Activated CD4-positive, alpha-beta T cell treated with anti-CD3 and anti-CD28 coated beads for 36 hours (primary cell): ENCODE measurements around the gene SPRED1. TPM values are rescaled to one million over a fixed set of nuclear protein-coding genes. Genes with fewer than 3 reads are reported as not detected.

Experiments used
- ATAC-seq: fragments of 200-7000 bp; cut with Tn5 transposase; one replicate; pipeline ENCODE4 v1.10.0; 2021; ENCODE audit warnings: mild to moderate bottlenecking, moderate library complexity
- CTCF ChIA-PET: fragments of 350-600 bp; sonication (Branson Sonifier 250); formaldehyde crosslinking; loops from one replicate; lab custom pipeline; 2021; ENCODE audit warnings: antibody characterized with exemption; lab: Charles Lee
- POLR2A ChIA-PET: fragments of 350-600 bp; sonication (Branson Sonifier 250); formaldehyde crosslinking; loops from one replicate; lab custom pipeline; 2021; ENCODE audit warnings: antibody characterized with exemption, inconsistent platforms; lab: Charles Lee
- DNase-seq: peaks from one replicate; pipeline ENCODE4 v3.0.0-alpha.2; 2020
- H3K27ac Mint-ChIP-seq: one replicate; pipeline ENCODE4 v1.8.0; 2021; ENCODE audit warnings: mixed read lengths
- H3K27me3 Mint-ChIP-seq: one replicate; pipeline ENCODE4 v1.8.0; 2021; ENCODE audit warnings: mixed read lengths
- H3K36me3 Mint-ChIP-seq: one replicate; pipeline ENCODE4 v1.8.0; 2021; ENCODE audit warnings: low read depth, mixed read lengths
- H3K4me1 Mint-ChIP-seq: one replicate; pipeline ENCODE4 v1.8.0; 2021; ENCODE audit warnings: mixed read lengths
- H3K4me3 Mint-ChIP-seq: one replicate; pipeline ENCODE4 v1.8.0; 2021; ENCODE audit warnings: mild to moderate bottlenecking, moderate library complexity, mixed read lengths
- H3K9me3 Mint-ChIP-seq: one replicate; pipeline ENCODE4 v1.8.0; 2021; ENCODE audit warnings: low read depth, mixed read lengths
- intact Hi-C, 2 experiments: fragments of 100-400 bp; cut with DNase I in 1 of 2; cut with micrococcal nuclease in 1 of 2; formaldehyde crosslinking; loops; one replicate each; pipeline versions ENCODE4 v1.14.2 to v1.15.1; 2022 to 2024; cut with DNase I, micrococcal nuclease
- total RNA-seq, 2 experiments: library from RNA; stranded (reverse); gene quantifications; one replicate each; pipeline ENCODE4 v1.2.3, GENCODE V29; 2021

SPRED1 gene
- under 1 TPM; 0.90 to 0.96 TPM for total RNA-seq

- H3K27me3 Mint-ChIP-seq: peaks cover 29% of the 10 kb centered on the region
- DNase-seq (peak; percentile 49), ATAC-seq (peak; percentile 11)
- H3K27ac Mint-ChIP-seq: peak within 1 kb of the TSS; percentile 69
- peaks cover 25% of the 10 kb centered on the region for H3K4me1 Mint-ChIP-seq
- no peaks in the 10 kb centered on the region for H3K9me3 Mint-ChIP-seq
- peak within 1 kb of the TSS; percentile 85 for H3K4me3 Mint-ChIP-seq
- intact Hi-C loops: loop anchor here (2.0 to 10.0 kb wide), 8 partner anchors 44 to 446 kb away; partner anchors contain the start of genes FAM98B (in 1 of the 2) and RASGRP1 (in 1 of the 2)
- POLR2A ChIA-PET: no interaction called here
- CTCF ChIA-PET: interaction anchor here (0.9 to 1.7 kb wide), 8 partner anchors 9 to 453 kb away, joined by 3 to 6 read pairs (median 3); partner anchors contain the start of gene FAM98B
- H3K36me3 Mint-ChIP-seq: no peaks in the 10 kb centered on the region
Measured at GRCh38 chr15:38252481-38253350, at the start of gene SPRED1. TSS of gene SPRED1 (plus strand) at chr15:38252836. CDS start at chr15:38253186, 350 bp downstream.

DNA sequence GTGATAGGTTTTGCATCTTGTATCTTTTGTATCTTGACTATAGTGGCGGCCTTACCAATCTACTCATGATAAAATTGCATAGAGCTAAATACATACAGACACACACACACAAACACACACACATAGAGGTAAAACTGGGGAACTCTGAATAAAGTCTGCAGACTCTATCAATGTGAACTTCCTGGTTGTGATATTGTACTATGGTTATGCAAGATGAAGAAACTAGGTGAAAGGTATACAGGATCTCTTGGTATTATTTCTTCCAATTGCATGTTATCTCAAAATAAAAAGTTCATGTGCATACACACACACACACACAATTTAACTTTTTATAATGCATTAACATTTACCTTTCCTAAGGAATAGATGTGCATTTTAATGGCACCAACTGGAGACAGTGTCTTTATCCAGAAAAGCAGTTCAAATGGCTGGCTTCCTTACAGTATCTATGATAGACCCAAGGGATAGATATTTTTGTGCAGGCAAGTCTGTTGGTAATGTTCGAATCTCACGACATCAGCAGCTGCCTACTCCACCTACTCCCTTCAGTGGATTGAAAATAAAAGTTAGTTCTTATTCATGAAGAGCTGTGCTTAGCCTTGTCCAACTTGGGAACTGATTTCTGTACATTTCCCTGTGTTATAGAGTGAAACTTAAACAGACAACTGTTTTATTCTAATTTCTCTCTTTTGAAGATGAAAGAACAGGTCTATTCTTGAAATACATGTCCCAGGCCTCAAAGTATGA is 46.9 kb upstream of the SPRED1 start:
- CTCF ChIA-PET: no interaction called here
- Mint-ChIP-seq H3K4me1 (no peaks in the 10 kb centered on the region), H3K27me3 (peaks cover 22% of the 10 kb centered on the region), H3K9me3 (no peaks in the 10 kb centered on the region), H3K4me3 (no peak overlapping the region), H3K36me3 (no peaks in the 10 kb centered on the region), H3K27ac (no peak overlapping the region)
- DNase-seq: no peak
- POLR2A ChIA-PET: no interaction called here
- intact Hi-C loops: no loop called here
- no peak for ATAC-seq

- Mint-ChIP-seq H3K27ac (no peak overlapping the region), H3K4me3 (no peak overlapping the region), H3K4me1 (no peaks in the 10 kb centered on the region), H3K9me3 (no peaks in the 10 kb centered on the region), H3K36me3 (no peaks in the 10 kb centered on the region), H3K27me3 (peaks cover 18% of the 10 kb centered on the region)
- CTCF ChIA-PET: no interaction called here
- POLR2A ChIA-PET: no interaction called here
- intact Hi-C loops: no loop called here
- ATAC-seq (no peak), DNase-seq (no peak)
Measured at GRCh38 chr15:38207621-38208020, 45.0 kb upstream of the SPRED1 start.

DNA sequence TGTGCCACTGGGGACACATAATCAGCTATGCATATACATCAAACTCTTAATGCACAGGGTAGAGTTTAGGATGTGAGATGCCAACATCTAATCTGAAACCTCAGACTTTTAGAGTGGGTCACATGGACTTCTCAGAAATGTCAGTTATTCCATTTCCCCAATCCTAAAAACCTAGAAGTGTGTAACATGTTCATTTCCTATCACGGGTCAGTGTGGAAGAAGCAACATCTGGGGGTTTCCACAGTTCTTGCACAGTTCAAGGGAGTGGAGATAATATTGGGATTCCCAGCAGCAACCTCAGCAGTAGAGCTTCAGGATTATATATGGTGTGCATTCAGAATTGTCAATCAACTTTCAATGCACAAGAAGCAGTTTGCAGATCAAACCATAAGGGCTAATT is 44.4 kb upstream of the SPRED1 start:
- H3K4me3 Mint-ChIP-seq: no peak overlapping the region
- ChIA-PET POLR2A (no interaction called here), CTCF (no interaction called here)
- no peaks in the 10 kb centered on the region for H3K9me3 Mint-ChIP-seq
- H3K27ac Mint-ChIP-seq: no peak overlapping the region
- intact Hi-C loops: no loop called here
- H3K27me3 Mint-ChIP-seq: peaks cover 14% of the 10 kb centered on the region
- ATAC-seq (no peak), DNase-seq (no peak)
- no peaks in the 10 kb centered on the region for H3K36me3 Mint-ChIP-seq
- no peaks in the 10 kb centered on the region for H3K4me1 Mint-ChIP-seq

DNA sequence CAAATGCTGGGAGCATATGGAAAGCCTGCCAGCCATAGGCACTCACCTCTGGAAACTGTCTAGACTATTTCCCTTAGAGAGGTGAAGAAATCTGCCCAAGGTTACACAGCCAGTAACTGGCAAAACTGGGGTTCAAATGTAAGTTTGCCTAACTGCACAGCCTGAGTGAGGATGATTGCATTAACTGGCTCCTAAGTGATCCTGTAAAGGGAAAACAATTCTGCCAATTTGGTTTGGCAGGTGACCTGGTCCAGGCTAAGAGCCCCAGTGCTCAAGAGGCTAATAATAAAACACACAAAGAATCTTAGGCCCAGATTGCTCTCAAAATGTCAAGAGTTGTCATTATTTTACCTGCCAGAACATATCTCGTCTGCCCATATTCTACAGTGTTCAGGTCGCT is 43.9 kb upstream of the SPRED1 start:
- no peaks in the 10 kb centered on the region for H3K9me3 Mint-ChIP-seq
- intact Hi-C loops: no loop called here
- H3K4me3 Mint-ChIP-seq: no peak overlapping the region
- ChIA-PET POLR2A (no interaction called here), CTCF (no interaction called here)
- ATAC-seq (no peak), DNase-seq (no peak)
- H3K27me3 Mint-ChIP-seq: peaks cover 12% of the 10 kb centered on the region
- H3K36me3 Mint-ChIP-seq: no peaks in the 10 kb centered on the region
- no peaks in the 10 kb centered on the region for H3K4me1 Mint-ChIP-seq
- no peak overlapping the region for H3K27ac Mint-ChIP-seq

GRCh38 chr15:38211249-38211648 is 41.4 kb upstream of the SPRED1 start:
- no peaks in the 10 kb centered on the region for H3K36me3 Mint-ChIP-seq
- no peaks in the 10 kb centered on the region for H3K4me1 Mint-ChIP-seq
- DNase-seq (no peak), ATAC-seq (no peak)
- H3K27ac Mint-ChIP-seq: no peak overlapping the region
- H3K9me3 Mint-ChIP-seq: no peaks in the 10 kb centered on the region
- intact Hi-C loops: no loop called here
- no peak overlapping the region for H3K4me3 Mint-ChIP-seq
- peaks cover 11% of the 10 kb centered on the region for H3K27me3 Mint-ChIP-seq
- ChIA-PET POLR2A (no interaction called here), CTCF (no interaction called here)

DNA sequence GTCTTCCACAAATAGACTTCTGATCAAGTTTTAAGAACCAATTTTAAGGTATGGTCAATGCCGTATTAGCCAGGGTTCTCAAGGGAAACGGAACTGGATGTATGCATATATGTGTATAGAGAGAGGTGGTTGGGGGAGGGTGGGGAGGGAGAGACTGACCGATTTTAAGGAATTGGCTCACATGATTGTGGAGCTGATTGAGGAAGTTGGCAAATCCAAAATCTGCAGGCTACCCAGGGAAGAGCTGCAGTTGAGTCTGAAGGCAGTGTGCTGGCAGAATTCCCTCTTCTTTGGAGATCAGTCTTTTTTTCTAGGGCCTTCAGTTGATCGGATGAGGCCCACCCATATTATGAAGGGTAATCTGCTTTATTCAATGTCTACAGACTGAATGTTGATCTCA is 40.8 kb upstream of the SPRED1 start:
- H3K27ac Mint-ChIP-seq: no peak overlapping the region
- ChIA-PET POLR2A (no interaction called here), CTCF (no interaction called here)
- H3K4me1 Mint-ChIP-seq: peaks cover 1% of the 10 kb centered on the region
- H3K36me3 Mint-ChIP-seq: no peaks in the 10 kb centered on the region
- no peak for ATAC-seq
- H3K27me3 Mint-ChIP-seq: peaks cover 12% of the 10 kb centered on the region
- no peak for DNase-seq
- no peak overlapping the region for H3K4me3 Mint-ChIP-seq
- intact Hi-C loops: no loop called here
- H3K9me3 Mint-ChIP-seq: no peaks in the 10 kb centered on the region

- Mint-ChIP-seq H3K36me3 (no peaks in the 10 kb centered on the region), H3K4me1 (peaks cover 5% of the 10 kb centered on the region), H3K27ac (no peak overlapping the region), H3K27me3 (peaks cover 10% of the 10 kb centered on the region), H3K9me3 (no peaks in the 10 kb centered on the region), H3K4me3 (no peak overlapping the region)
- no peak for ATAC-seq
- POLR2A ChIA-PET: no interaction called here
- intact Hi-C loops: no loop called here
- CTCF ChIA-PET: no interaction called here
- no peak for DNase-seq
Measured at GRCh38 chr15:38212729-38213351, 39.8 kb upstream of the SPRED1 start.

- Mint-ChIP-seq H3K4me1 (peaks cover 5% of the 10 kb centered on the region), H3K36me3 (no peaks in the 10 kb centered on the region), H3K4me3 (no peak overlapping the region), H3K9me3 (no peaks in the 10 kb centered on the region), H3K27me3 (peaks cover 7% of the 10 kb centered on the region), H3K27ac (no peak overlapping the region)
- DNase-seq (no peak), ATAC-seq (no peak)
- ChIA-PET POLR2A (no interaction called here), CTCF (no interaction called here)
- intact Hi-C loops: no loop called here
Measured at GRCh38 chr15:38213356-38213755, 39.3 kb upstream of the SPRED1 start.

- H3K27ac Mint-ChIP-seq: no peak overlapping the region
- no peaks in the 10 kb centered on the region for H3K9me3 Mint-ChIP-seq
- H3K4me1 Mint-ChIP-seq: peaks cover 5% of the 10 kb centered on the region
- no peak overlapping the region for H3K4me3 Mint-ChIP-seq
- intact Hi-C loops: no loop called here
- H3K36me3 Mint-ChIP-seq: no peaks in the 10 kb centered on the region
- CTCF ChIA-PET: interaction anchor here (0.7 to 1.3 kb wide), 2 partner anchors 30 to 219 kb away, joined by 3 read pairs; no protein-coding TSS in a partner anchor
- DNase-seq: no peak
- H3K27me3 Mint-ChIP-seq: peaks cover 5% of the 10 kb centered on the region
- POLR2A ChIA-PET: no interaction called here
- no peak for ATAC-seq
Measured at GRCh38 chr15:38215707-38216106, 36.9 kb upstream of the SPRED1 start.

- intact Hi-C loops: no loop called here
- H3K36me3 Mint-ChIP-seq: no peaks in the 10 kb centered on the region
- H3K9me3 Mint-ChIP-seq: no peaks in the 10 kb centered on the region
- H3K27me3 Mint-ChIP-seq: peaks cover 5% of the 10 kb centered on the region
- ChIA-PET POLR2A (no interaction called here), CTCF (interaction anchor here (0.6 kb wide), 1 partner anchor 26 kb away, joined by 3 read pairs; no protein-coding TSS in a partner anchor)
- DNase-seq (no peak), ATAC-seq (no peak)
- H3K27ac Mint-ChIP-seq: no peak overlapping the region
- peaks cover 5% of the 10 kb centered on the region for H3K4me1 Mint-ChIP-seq
- no peak overlapping the region for H3K4me3 Mint-ChIP-seq
Measured at GRCh38 chr15:38216763-38217162, 35.9 kb upstream of the SPRED1 start.
